Stimulated activated effector memory CD8-positive, alpha-beta T cell treated with anti-CD3 and anti-CD28 coated beads, Interleukin-12 subunit alpha, Interleukin-12 subunit beta, amount 100 ng/mL, for 72 hours (primary cell): ENCODE results near the gene EEF2.
"Not testable (repeated sequence)": the region's sequence is repeated elsewhere in the genome, so short reads cannot be mapped to it uniquely, and the experiment has no call there.

Experiments used
- ATAC-seq: fragments of 150-1000 bp; cut with Tn5 transposase; 2 replicates; pipeline ENCODE4 v1.10.0; 2021
- DNase-seq, 2 donors: peaks; one replicate each; pipeline ENCODE4 v3.0.0; 2021 to 2022; ENCODE audit warnings: low spot score in 2 of 2
- H3K27ac Mint-ChIP-seq: one replicate; pipeline ENCODE4 v1.8.0; 2022; ENCODE audit warnings: mild to moderate bottlenecking, mixed read lengths
- H3K36me3 Mint-ChIP-seq: one replicate; pipeline ENCODE4 v1.8.0; 2022; ENCODE audit warnings: mild to moderate bottlenecking, mixed read lengths
- H3K4me1 Mint-ChIP-seq: one replicate; pipeline ENCODE4 v1.8.0; 2022; ENCODE audit warnings: mixed read lengths
- H3K4me3 Mint-ChIP-seq: one replicate; pipeline ENCODE4 v1.8.0; 2022; ENCODE audit warnings: mild to moderate bottlenecking, mixed read lengths
- H3K9me3 Mint-ChIP-seq: one replicate; pipeline ENCODE4 v1.8.0; 2022; ENCODE audit warnings: mixed read lengths

EEF2 gene

DNA sequence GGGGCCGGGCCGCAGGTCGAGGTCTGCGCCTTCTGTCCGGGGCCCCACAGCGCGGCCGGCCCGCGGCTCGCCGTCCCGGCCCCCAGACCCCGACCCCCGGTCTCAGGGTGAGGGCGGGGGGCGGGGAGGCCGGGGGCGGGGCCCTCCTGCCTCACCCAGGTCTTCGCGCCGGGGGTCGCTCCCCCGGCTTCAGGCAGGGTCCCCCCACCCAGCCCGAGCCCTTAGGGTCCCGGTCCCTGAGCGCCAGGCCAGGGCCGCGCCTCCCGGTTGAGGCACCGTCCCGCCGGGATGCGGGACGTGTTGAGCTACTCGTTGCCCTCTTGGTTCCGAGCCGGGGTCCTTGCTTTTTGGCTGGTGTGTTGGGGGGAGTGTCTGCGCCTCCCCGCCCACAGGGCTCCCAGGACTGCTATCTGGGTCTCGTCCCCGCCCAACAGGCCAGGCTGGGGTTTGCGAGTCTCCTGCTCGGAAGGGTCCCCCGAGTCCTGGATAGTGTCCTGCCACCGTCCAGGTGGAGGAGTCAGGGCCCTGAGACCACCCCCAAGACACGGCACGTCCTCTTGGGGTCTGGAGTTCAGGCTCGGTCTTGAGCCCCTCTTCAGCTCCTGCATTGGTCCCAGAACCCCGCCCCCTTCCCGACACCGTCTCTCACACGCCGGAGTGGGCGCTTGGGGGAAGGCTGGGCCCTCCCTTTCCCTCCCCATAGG lies 22.7 kb upstream of the EEF2 start:
- peak in 1 of 2 donors; percentile 63 for DNase-seq
- Mint-ChIP-seq H3K36me3 (peaks cover 10% of the 10 kb centered on the region), H3K27ac (peak overlapping the region; percentile 83), H3K4me1 (peaks cover 32% of the 10 kb centered on the region), H3K9me3 (no peaks in the 10 kb centered on the region), H3K4me3 (peak overlapping the region; percentile 78)
- ATAC-seq: no peak

DNA sequence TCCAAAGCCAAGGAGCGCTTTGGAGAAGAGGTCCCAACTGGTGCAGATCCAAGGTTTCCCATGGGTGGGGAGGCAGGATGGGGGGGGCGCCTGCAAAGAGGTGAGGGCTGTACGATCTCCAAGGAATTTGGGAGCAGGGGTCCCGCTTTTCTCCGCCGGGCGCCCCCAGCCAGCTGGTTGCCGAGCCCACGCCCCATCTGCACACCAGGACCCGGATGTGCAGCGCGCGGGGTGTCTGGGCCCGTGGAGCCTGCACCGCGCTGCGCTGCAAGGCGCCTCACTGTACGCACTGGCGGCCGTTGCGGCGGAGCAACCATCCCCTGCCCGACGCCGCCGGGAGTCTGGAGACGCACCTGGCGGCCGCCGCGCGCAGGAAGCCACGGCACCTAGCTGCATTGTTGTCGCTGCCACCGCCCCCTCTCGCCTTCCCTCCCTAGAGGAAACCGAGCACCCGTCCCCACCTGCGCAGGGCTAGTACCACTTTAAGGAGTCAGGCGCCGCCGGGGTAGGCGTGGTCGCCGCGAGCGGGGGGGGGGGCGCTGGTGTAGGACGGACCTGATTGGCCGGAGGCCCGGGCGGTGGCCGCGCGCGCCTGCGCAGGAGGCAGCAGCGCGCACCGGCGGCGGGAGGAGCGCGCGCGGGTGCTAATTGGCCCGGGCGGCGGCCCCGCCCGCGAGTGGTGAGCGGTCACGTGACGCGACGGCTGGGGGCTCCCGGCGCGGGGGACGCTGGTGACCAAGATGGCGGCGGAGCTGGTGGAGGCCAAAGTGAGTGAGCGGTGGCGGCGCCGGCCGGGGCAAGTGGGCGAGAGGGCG lies 22.0 kb upstream of the EEF2 start, which contains the start of gene PIAS4:
PIAS4 (plus strand) TSS at position 716 of the 815 bp plus-strand sequence; CDS start at position 741, 25 bp downstream.
- Mint-ChIP-seq H3K36me3 (peaks cover 6% of the 10 kb centered on the region), H3K4me3 (peak within 1 kb of the TSS; percentile 78), H3K4me1 (peaks cover 24% of the 10 kb centered on the region), H3K27ac (peak within 1 kb of the TSS; percentile 83), H3K9me3 (no peaks in the 10 kb centered on the region)
- DNase-seq (peak; percentile 90 to 95), ATAC-seq (peak; percentile 94)

DNA sequence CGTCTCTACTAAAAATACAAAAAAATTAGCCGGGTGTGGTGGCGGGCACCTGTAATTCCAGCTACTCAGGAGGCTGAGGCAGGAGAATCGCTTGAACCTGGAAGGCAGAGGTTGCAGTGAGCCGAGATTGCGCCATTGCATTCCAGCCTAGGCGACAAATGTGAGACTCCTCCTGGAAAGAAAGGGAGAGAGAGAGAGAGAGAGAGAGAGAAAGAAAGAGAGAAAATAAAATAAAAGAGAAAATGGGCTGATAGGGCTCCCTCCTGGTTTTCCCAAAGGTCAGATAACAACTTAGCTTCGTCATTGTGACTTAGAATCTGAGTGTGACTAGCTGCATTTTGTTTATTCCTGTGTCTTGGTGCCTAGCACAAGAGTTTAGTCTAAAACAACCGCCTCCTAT lies 20.2 kb upstream of the EEF2 start:
- not testable (repeated sequence) for H3K36me3 Mint-ChIP-seq, ATAC-seq, H3K9me3 Mint-ChIP-seq, H3K27ac Mint-ChIP-seq, DNase-seq
- peaks cover 17% of the 10 kb centered on the region for H3K4me1 Mint-ChIP-seq
- peak overlapping the region; percentile 78 for H3K4me3 Mint-ChIP-seq

DNA sequence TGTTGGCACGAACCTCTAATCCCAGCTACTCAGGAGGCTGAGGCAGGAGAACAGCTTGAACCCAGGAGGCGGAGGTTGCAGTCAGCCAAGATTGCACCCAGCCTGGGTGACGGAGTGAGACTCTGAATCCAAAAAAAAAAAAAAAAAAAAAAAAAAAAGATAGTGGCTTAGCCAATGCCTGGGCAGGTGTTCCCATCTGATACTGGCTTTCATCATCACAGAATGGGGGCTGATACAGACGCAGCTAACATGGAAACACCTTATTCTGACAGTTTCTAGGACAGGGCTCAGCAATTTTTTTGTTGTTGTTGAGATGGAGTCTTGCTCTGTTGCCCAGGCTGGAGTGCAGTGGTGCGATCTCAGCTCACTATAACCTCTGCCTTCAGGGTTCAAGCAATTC lies 15.5 kb upstream of the EEF2 start:
- H3K9me3 Mint-ChIP-seq, H3K36me3 Mint-ChIP-seq, DNase-seq: not testable (repeated sequence)

DNA sequence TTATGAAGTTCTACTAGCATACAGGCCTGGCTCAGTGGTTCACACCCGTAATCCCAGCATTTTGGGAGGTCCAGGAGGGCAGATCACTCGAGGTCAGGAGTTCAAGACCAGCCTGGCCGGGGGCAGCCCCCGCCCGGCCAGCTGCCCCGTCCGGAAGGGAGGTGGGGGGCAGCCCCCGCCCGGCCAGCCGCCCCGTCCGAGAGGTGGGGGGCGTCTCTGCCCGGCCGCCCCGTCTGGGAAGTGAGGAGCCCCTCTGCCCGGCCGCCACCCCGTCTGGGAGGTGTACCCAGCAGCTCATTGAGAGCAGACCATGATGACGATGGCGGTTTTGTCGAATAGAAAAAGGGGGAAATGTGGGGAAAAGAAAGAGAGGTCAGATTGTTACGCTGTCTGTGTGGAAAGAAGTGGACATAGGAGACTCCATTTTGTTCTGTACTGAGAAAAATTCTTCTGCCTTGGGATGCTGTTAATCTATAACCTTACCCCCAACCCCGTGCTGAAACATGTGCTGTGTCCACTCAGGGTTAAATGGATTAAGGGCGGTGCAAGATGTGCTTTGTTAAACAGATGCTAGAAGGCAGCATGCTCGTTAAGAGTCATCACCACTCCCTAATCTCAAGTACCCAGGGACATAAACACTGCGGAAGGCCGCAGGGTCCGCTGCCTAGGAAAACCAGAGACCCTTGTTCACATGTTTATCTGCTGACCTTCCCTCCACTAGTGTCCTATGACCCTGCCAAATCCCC lies 13.6 kb upstream of the EEF2 start:
- not testable (repeated sequence) for H3K4me1 Mint-ChIP-seq, H3K4me3 Mint-ChIP-seq, ATAC-seq, H3K9me3 Mint-ChIP-seq, DNase-seq, H3K27ac Mint-ChIP-seq, H3K36me3 Mint-ChIP-seq

More for the DNA sequence above, 15.5 kb upstream of the EEF2 start:
- not testable (repeated sequence) for H3K4me3 Mint-ChIP-seq, H3K4me1 Mint-ChIP-seq, ATAC-seq, H3K27ac Mint-ChIP-seq

DNA sequence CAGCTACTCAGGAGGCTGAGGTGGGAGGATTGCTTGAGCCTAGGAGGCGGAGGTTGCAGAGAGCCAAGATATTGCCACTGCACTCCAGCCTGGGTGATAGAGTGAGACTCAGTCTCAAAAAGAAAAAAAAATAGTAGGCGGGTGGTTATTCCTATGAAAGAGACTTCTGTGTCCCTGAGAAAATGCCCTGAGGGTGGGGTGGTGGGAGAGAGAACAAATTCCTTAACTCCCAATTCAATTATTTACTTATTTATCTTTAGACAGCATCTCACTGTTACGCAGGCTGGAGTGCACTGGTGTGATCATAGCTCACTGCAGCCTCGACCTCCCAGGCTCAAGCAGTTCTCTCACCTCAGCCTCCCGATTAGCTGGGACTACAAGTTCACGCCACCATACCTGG lies 10.3 kb upstream of the EEF2 start:
- no peak for ATAC-seq
- Mint-ChIP-seq H3K36me3 (no peaks in the 10 kb centered on the region), H3K9me3 (peaks cover 3% of the 10 kb centered on the region), H3K4me3 (no peak overlapping the region), H3K4me1 (peaks cover 5% of the 10 kb centered on the region), H3K27ac (no peak overlapping the region)
- DNase-seq: no peak

DNA sequence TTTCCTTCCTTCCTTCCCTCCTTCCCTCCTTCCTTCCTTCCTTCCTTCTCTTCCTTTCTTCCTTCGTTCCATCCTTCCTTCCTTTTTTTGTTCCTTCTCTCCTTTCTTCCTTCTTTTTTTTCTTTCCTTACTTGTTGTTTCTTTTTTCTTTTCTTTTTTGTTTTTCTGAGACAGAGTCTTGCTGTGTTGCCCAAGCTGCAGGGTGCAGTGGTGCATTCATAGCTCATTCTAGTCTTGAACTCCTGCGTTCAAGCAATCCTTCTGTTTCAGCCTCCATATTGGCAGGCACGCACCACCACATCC lies 5.5 kb upstream of the EEF2 start:
- ATAC-seq (no peak), DNase-seq (no peak)
- Mint-ChIP-seq H3K4me1 (peaks cover 16% of the 10 kb centered on the region), H3K4me3 (peak overlapping the region; percentile 80), H3K9me3 (peaks cover 3% of the 10 kb centered on the region), H3K36me3 (peaks cover 16% of the 10 kb centered on the region), H3K27ac (peak overlapping the region; percentile 30)

DNA sequence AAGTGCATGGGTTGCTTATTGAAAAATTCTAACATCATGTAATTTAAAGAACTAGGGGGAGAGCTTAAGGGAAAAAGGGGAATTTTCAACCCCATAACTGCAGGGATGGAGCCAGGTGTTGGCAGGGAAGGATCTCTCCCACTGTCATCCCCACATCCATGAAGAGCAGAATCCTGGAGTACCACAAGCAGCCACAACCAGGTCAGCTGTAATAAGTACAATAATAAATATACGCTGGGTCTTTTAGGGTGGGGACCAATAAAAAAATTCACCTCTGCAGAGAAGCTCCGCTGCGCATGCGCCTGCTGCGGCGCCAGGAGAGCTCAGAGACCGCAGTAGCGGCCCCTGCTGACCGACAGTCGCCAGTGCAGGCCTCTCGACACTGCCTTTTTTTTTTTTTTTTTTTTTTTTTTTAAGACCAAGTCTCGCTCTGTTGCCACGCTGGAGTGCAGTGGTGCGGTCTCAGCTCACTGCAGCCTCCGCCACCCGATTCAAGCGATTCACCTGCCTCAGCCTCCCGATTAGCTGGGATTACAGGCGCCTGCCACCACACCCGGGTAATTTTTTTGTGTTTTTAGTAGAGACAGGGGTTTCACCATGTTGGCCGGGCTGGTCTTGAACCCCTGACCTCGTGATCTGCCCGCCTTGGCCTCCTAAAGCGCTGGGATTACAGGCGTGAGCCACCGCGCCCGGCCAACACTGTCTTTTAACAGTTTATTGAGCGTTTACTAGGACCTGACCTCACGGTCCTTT lies 2.5 kb upstream of the EEF2 start:
- Mint-ChIP-seq H3K4me3 (peak overlapping the region; percentile 96), H3K27ac (peak overlapping the region; percentile 63), H3K9me3 (peaks cover 3% of the 10 kb centered on the region), H3K36me3 (peaks cover 45% of the 10 kb centered on the region), H3K4me1 (peaks cover 37% of the 10 kb centered on the region)
- ATAC-seq: peak; percentile 46
- peak; percentile 84 to 91 for DNase-seq

DNA sequence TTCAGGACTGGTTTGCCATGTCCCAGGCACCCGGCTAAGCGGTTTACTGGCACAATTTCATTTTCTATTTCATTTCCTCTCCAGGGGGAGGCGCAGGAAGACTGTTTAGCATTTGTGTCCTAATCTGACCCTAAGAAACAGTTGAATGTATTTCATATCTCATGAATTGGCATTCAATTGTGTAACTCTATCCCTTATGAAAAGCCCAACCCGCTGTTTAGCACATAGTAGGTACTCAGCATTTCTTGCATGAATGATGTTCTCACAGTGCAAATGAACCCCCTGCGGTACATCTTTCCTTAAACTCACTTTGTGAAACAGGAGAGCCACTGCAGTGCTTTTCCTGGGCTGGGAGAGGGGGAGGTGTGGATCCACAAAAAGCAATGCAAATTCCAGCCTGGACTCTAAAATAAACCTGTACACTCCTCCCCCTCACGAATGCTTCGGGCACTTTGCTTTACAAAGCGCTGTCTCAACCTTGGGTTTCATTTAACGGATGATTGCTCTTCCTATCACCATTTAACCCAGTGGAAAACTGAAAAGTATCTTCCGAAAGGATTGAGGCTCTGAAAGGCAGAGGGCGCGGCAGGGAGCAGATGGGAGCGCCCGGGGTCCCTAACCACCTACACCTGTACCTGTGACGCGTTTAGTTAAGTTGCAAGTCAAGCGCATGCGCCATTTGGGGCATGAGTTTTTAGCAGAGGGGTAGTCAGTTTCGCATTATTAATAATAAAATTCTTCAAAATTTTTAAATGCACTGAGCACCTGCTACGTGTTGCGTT lies 1.2 kb upstream of the EEF2 start:
- H3K9me3 Mint-ChIP-seq: peaks cover 3% of the 10 kb centered on the region

DNA sequence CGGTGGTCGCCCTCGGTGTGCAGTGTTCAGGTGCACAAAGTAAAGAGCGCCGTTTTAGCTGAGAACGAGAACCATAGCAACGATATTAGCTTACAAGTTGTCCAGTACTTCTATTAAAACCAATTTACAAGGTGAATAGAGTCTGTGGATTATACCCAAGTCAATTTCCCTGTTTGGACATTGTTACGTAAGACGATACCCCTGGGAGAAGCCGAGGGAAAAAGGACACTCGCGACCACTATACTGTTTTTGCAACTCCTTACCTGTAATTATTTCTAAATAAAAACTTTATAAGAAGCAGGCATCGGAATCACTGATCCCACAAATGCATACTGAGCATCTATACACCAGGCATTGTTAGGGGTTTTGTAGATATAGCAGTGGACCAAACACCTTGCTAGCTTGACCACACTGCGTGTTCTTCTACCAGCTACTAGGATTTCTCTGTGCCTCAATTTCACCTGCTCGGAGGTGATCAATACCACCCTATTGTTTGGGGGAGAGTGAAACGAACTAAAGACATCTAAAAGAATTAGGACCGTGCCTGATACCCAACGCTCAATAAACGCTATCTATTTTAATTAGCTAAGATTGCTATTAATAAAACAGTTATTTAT lies 488 bp upstream of the EEF2 start:
- Mint-ChIP-seq H3K4me3 (peak overlapping the region; percentile 96), H3K27ac (peak overlapping the region; percentile 99), H3K36me3 (peaks cover 65% of the 10 kb centered on the region), H3K4me1 (peaks cover 50% of the 10 kb centered on the region), H3K9me3 (peaks cover 1% of the 10 kb centered on the region)
- ATAC-seq (no peak), DNase-seq (peak in 1 of 2 donors; percentile 52)

More for the DNA sequence above, 1.2 kb upstream of the EEF2 start:
- DNase-seq (peak in 1 of 2 donors; percentile 77), ATAC-seq (peak; percentile 30)
- H3K36me3 Mint-ChIP-seq: peaks cover 58% of the 10 kb centered on the region
- peak overlapping the region; percentile 96 for H3K4me3 Mint-ChIP-seq
- peaks cover 49% of the 10 kb centered on the region for H3K4me1 Mint-ChIP-seq
- H3K27ac Mint-ChIP-seq: peak overlapping the region; percentile 45

DNA sequence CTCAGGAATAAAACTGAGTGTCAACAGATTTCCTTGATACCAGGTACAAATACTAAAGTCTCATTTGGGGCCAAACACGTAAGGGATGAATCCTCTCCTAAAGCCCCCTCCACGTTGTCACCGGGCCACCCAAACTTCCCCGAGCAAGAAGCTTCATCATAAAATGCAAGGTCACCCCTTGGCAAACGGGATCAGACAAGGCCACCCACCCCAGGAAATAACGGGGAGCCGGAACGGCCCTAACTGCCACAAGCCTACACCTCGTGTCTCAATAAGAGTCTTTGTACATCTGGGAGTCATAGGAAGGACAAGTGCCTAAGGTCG lies 717 bp downstream of the EEF2 start:
- Mint-ChIP-seq H3K36me3 (peaks cover 77% of the 10 kb centered on the region), H3K9me3 (no peaks in the 10 kb centered on the region), H3K27ac (peak overlapping the region; percentile 99), H3K4me1 (peaks cover 49% of the 10 kb centered on the region), H3K4me3 (peak overlapping the region; percentile 96)
- no peak for ATAC-seq
- no peak for DNase-seq

DNA sequence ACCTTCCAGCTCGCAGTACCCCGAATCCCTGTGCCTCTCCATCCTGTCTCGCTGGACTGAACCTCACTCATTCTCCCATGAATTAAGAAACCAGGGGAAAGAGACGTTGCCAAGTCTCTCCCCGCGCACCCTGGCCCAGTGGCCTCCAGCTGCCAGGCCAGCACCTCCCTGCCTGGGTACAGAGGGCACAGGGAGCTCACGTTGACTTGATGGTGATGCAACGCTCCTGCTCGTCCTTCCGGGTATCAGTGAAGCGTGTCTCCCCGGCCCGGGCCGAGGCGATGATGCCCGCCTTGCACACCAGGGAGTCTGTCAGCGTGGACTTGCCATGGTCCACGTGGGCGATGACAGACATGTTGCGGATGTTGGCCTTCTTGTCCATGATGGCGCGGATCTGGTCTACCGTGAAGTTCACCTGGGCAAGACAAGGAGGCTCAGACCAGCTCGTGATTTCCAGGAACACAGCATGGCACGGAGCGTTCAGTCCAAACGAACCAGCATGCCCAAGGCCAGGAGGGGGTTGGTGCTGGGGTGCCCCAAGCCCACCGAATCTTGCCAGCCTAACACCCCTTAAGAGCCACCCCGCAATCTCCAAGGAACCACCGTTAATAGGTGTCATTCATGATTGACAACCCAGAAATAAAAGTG lies 1.2 kb downstream of the EEF2 start:
- H3K4me3 Mint-ChIP-seq: peak overlapping the region; percentile 96
- H3K36me3 Mint-ChIP-seq: peaks cover 82% of the 10 kb centered on the region
- DNase-seq (peak in 1 of 2 donors; percentile 58), ATAC-seq (peak; percentile 2)
- peak overlapping the region; percentile 99 for H3K27ac Mint-ChIP-seq
- peaks cover 54% of the 10 kb centered on the region for H3K4me1 Mint-ChIP-seq
- H3K9me3 Mint-ChIP-seq: no peaks in the 10 kb centered on the region

DNA sequence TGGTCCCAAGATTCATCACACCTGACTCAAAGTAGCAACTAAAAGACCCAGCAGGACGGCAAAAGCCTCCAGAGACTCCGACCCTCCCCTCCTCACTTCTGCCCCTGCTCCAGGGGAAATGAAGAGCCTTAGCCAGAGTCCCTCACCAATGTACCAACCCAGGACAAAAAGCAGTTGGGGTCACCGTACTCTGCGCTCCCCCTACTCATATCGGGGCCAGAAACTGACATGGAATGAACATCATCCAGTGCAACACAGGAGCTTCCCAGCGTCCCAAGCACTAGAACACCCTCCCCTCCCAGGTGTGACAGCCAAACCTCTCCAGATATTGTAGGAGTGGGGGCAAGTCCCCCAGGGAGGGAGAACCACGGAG lies 1.7 kb downstream of the EEF2 start:
- DNase-seq (no peak), ATAC-seq (no peak)
- Mint-ChIP-seq H3K36me3 (peaks cover 88% of the 10 kb centered on the region), H3K4me1 (peaks cover 55% of the 10 kb centered on the region), H3K27ac (peak overlapping the region; percentile 99), H3K9me3 (no peaks in the 10 kb centered on the region), H3K4me3 (peak overlapping the region; percentile 96)
